ENCODE data around the gene XYLT1.
"Not testable (repeated sequence)": the region's sequence is repeated elsewhere in the genome, so short reads cannot be mapped to it uniquely, and the experiment has no call there.

Gene XYLT1

DNA sequence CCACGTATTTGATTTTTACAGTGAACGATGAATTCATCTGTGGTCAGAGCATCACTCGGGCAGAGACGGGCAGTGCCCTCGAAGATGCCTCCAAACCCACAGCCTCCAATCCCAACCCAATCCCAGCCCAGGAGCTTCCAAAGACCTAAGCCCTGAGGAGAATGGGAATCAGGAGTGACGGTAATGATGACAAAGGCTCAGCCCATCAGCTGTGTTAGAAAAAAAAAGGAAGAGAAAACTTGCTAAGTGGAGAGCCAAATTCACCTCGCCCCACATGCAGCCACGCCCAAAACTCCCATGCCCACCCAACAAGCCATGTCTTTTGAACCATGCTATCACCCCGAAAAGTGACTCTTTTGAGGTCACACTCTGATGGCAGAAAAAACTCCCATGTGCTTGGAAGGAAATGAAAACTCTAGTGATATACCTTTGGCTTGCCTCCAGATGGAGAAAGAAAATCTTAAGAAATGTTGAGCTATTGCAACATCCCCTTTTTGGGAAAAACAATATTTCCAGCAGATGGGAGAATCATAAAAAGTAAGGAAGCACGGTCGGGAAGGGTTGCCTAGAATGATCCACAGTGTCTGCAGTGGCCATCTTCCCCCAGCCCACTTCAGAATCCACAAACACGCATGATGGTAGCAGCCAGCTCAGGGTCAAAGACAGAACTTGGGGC is 37.7 kb downstream of the XYLT1 start:
- DNase-seq (ENCODE audit: insufficient read length, low spot score): no peak
- no peak for FAIRE-seq

DNA sequence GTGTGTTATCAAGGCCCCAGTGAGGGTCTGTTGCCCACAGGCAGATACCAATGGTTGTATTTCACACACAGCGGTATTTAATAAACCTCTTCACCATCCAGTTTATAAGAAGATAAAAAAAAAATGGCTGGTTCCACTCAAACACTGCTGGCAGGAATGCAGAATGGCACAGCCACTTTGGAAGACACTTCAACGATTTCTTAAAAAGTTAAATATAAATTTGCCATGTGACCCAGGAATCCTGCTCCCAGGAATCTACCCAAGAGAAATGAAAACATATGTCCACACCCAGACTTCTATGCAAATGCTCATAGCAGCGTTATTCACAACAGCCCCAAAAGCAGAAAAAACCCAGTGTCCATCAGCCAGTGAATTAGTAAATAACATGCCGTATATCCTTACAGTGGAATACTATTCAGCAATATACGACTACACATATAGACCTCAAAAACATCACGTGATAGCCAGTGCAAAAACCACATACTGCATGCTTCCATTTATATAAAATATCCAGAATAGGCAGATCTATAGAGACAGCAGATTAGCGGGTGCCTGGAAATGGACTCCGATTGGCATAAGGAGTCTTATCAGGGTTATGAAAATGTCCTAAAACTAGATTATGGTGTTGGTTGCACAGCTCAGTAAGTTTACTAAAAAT is 38.7 kb downstream of the XYLT1 start:
- no peak for DNase-seq (ENCODE audit: insufficient read length, low spot score)
- FAIRE-seq: no peak

DNA sequence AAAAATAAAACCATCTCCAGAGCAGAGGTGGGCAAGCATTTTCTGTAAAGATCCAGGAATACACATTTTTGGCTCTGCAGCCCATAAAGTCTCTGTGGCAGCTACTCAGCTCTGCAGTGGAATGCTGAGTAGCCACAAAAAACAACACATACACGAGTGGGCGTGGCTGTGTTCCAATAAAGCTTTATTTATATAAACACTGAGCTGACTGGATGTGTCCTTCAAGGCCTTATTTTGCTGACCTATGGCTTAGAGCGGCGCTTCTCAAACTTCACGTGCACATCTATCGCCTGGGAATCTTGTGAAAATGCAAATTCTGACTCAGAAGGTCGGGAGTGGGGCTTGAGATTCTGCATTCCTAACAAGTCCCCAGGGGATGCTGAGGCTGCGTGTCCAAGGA is 39.7 kb downstream of the XYLT1 start:
- DNase-seq (ENCODE audit: insufficient read length, low spot score): no peak
- no peak for FAIRE-seq

DNA sequence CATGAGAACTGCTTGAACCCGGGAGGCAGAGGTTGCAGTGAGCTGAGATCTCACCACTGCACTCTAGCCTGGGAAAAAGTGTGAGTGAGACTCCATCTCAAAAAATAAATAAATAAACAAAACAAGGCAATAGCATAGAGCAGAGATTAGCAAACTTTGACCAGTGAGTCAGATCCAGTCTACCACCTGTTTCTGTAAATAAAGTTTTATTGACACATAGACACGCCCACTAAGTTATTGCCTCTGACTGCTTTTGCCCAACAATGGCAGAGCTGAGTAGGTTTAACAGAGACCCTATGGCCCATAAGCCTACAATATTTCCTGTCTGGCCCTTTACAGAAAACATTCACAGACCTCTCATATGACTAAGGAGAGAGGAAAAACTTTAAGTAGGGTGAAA is 44.3 kb downstream of the XYLT1 start:
- DNase-seq (ENCODE audit: insufficient read length, low spot score): no peak
- no peak for FAIRE-seq

DNA sequence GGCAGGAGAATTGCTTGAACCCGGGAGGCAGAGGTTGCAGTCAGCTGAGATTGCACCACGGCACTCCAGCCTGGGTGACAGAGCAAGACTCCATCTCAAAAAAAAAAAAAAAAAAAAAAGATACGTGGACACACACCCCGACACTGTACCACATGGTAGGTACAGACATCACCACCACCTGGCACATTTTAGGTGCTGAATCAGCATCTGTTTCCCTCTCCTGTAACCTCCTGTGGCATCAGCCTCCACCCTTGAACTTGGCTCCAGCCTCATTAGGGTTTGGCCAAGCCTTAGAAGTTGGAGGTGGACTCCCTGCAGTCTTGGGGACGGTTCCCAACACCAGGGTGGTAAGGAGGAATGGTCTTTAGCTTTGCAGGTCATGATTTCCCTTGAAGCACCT is 46.0 kb downstream of the XYLT1 start:
- DNase-seq (ENCODE audit: insufficient read length, low spot score) (no peak), FAIRE-seq (no peak)

DNA sequence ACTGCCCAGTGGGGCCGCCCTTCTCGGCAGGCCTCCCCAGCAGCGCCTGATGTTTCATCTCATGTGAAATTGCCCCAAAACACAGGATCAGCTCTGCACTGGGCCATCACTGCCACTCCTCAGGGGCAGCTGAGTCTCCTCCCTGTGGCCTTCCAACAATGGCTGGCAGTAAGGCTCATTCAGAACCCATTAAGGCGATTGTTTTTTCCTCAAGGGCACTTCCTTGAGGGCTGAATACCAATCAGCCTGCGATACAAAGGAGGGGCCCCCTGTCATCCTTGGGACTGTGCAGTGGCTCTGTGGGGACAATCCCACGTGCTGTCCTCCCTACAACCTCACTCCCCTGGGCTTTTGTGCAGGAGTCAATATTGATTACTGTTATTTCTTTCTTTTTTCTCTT is 47.5 kb downstream of the XYLT1 start:
- DNase-seq (ENCODE audit: insufficient read length, low spot score) (no peak), FAIRE-seq (no peak)

DNA sequence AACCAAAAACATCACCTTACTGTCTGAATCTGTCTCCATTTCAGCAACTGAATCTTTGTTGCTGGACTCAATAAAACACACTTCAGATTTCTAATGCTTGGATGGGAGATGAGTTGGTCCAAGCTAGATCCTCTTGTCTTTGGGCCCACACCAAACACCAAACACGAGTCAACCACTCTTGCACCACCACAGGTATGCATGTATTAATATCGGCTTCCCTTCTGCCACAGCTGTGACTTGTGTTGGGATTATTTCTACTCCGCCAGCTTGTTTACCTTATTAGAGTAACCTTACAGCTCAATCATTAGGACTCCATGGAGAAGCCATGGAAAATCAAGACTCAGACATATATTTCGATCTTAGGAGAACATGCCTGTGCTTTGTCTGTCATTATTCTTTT is 49.9 kb downstream of the XYLT1 start:
- FAIRE-seq (no peak), DNase-seq (ENCODE audit: insufficient read length, low spot score) (no peak)

DNA sequence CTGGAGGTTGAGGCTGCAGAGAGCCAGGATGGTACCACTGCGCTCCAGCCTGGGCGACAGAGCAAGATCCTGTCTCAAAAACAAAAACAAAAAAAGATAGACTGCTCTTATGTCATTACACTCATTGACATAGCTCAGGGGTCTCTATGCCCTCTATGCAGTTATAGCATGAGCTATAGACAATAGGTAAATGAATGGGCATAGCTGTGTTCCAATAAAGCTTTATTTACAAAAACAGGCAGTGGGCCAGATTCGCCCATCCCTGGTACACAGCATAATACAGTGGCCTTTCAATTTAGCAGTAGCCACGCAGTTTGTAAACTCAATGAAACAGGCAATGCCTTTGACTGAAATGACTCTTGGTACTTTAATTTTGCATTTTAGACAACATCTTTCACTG is 51.5 kb downstream of the XYLT1 start:
- no peak for DNase-seq (ENCODE audit: insufficient read length, low spot score)
- no peak for FAIRE-seq

DNA sequence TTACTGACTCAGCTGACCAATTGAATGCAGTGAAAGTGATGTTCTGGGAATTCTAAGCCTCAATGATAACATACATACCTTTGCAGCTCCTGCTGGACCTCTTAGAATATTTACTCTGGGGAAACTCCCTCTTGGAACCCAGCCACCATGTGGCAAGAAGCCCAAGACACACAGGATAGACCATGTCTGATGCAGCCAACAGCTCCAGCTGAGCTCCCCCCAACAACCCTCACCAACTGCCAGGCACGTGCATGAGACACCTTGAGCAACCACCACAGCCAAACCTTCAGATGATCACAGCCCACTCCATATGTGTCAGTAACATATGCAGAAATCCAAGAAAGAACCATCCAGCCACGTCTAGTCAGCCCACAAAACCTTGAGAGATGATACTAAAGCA is 53.0 kb downstream of the XYLT1 start:
- DNase-seq (ENCODE audit: insufficient read length, low spot score) (no peak), FAIRE-seq (no peak)

DNA sequence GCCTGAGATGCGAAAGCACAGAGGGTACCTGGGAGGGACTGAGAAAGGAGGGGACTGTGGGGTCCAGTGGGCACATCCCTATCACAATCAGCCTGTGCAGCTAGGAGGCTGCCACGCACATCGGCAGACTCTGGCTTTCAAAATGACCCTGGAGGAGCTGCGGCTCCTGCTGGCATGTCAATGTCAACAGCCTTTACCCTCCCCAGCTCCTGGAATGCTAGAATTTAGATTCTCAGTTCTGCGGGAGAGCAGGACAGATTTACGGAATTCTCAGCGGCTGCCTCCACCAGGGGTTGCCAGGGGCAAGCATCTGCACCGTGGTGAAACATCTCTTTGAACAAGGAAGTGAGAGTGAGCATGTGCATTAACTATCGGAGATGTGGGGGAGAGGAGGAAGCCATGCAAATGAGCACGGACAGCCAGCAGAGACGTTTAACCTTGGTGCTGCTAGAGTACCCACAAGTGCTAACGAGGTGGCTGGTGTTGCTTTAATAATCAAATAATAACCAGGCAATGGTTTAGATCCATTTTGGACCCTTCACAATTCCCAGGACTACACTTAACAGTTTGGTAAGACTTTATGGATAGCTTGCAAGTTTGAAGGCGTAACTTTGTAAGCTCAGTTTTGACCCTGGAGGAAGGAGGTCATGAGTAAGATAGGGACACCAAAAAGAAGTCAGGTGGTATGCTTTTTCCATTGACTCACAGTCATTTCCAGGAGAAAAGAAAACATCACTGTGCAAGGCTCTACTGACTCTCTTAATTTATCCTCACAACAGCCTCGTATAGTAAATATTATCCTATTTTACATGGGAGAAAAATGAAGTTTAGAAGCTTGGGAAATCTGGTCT is 54.1 kb downstream of the XYLT1 start:
- peak; percentile 81 for DNase-seq (ENCODE audit: insufficient read length, low spot score)
- peak; percentile 98 for FAIRE-seq

DNA sequence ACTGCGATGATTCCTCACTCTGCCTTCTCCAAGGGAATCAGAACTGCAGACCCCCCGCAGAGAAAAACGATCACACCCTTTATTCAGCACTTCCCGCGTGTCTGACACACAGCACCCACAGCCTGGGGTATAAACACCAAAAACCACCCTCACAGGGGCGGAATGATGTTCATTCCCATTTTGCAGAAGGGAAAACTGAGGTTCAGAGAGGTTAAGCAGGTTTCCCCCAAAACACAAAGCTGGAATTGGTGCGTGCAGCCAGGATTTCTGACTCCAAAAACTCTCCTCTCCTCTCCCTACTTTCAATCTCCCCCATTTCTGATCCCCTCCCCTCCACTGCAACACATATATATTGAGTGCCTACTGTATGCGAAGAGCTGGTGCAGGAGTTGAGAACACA is 55.8 kb downstream of the XYLT1 start:
- no peak for FAIRE-seq

DNA sequence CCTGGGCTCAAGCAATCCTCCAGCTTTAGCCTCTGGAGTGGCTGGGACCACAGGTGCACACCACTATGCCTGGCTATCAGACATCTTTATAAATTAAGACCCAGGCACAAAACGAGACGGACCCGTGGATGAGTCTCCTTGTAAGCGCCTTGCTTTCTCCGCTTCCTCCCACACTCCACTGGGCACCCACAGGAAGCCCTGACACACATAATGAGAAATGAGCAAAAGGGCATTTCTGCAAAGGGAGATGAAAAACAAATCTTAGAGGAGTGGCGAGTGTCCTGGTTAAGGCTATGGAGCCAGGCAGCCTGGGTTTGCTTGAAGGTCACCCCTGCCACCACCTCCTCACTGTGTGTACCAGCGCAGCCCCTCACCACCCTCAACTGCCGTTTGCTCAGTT is 56.3 kb downstream of the XYLT1 start:
- FAIRE-seq: peak; percentile 75
- DNase-seq (ENCODE audit: insufficient read length, low spot score): no peak

More for the DNA sequence above, 55.8 kb downstream of the XYLT1 start:
- no peak for DNase-seq (ENCODE audit: insufficient read length, low spot score)

DNA sequence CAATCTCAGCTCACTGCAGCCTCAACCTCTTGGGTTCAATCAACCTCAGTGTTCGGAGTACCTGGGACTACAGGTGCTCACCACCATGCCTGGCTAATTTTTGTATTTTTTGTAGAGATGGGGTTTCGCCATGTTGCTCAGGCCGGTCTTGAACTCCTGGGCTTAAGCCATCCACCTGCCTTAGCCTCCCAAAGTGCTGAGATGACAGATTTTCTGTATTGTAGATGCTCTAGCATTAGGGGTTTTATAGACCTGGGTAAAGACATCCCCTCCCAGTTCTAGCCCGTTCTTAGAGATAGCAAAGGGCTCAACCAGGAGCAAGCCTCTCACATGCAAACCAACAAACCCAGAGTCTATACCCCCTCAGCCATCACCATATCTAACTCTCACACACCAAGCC is 57.3 kb downstream of the XYLT1 start:
- DNase-seq (ENCODE audit: insufficient read length, low spot score) (no peak), FAIRE-seq (no peak)

DNA sequence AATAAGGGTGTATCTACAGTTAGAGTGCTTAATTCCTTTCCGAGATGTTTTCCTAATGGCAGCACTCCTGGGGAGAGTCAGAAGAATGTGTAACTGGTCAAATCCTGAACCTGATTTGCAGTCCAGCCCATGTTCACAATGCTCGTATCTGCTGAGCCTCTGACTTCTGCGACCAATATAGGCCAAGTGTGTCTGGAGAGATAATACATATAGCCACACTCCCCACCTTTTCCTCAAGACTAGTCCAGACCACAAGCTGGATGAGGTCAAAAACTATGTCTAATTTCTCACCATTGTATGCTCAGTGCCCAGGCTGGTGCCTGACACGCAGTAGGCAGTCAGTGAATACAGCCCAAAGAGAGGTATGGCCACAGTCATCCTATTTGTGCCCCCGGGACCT is 58.0 kb downstream of the XYLT1 start:
- FAIRE-seq (no peak), DNase-seq (ENCODE audit: insufficient read length, low spot score) (no peak)

DNA sequence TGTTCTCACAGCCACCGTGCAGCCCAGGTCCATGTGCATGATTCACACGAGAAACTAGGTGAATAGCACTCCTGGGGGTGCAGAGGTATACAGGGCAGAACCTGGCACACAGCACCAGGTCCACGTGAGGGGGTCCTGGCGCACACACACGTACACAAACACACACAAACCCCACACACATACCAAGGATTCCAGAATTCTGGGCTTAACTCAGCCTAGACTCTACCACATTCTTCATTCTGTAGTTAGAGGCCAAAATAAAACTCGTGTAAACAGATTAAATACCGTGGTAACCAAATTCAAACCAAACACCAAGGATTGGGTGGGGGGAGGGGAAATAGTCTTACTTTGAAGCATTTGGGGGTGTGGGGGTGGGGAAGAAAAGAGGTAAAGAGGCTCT is 58.5 kb downstream of the XYLT1 start:
- FAIRE-seq (no peak), DNase-seq (ENCODE audit: insufficient read length, low spot score) (no peak)

DNA sequence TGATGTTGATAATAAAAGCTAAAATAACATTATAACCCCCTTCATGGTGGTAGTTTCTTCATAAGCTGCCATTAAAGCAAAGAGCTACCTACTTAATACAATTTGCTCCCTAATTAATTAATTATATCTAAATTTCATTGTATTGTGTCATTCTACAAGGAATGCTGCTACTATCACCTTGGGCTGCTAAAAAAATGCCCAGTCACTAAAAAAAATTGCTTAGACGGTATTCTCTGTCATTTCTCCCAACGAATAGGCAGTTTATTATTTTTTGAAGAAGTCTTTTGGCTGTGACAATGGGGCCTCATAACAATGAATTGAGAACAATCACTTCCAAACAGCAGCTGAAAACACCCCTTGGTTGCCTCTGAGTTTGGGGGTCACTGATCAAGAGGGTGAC is 59.5 kb downstream of the XYLT1 start:
- FAIRE-seq (no peak), DNase-seq (ENCODE audit: insufficient read length, low spot score) (no peak)

DNA sequence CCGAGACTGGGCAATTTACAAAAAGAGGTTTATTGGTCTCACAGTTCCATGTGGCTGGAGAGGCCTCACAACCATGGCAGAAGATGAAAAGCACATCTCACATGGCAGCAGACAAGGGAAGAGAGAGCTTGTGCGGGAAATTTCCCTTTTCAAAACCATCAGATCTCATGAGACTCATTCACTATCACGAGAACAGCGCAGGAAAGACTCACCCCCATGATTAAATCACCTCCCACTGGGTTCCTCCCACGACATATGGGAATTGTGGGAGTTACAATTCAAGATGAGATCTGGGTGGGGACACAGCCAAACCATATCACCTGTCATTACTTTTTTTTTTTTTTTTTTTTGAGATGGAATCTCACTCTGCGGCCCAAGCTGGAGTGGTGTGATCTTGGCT is 60.4 kb downstream of the XYLT1 start:
- not testable (repeated sequence) for DNase-seq (ENCODE audit: insufficient read length, low spot score); FAIRE-seq

DNA sequence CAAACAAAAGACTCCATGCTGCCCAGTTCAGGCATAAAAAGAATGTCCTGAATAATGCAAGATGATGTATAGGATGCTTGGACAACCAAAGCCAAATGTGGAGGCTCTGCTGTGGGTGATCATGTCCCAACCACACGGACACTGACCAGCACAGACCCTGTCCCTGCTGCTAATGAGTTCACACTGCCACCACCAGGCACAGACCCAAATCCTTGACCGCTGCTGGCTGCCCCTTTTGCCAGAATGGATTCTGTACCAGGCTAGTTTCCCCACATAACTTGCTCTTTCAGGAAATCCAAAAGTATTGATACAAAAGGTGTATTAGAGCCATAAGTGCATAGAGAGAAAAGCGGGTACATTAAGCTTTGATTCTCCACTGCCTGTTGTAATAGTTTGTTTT is 60.9 kb downstream of the XYLT1 start:
- FAIRE-seq (no peak), DNase-seq (ENCODE audit: insufficient read length, low spot score) (no peak)

DNA sequence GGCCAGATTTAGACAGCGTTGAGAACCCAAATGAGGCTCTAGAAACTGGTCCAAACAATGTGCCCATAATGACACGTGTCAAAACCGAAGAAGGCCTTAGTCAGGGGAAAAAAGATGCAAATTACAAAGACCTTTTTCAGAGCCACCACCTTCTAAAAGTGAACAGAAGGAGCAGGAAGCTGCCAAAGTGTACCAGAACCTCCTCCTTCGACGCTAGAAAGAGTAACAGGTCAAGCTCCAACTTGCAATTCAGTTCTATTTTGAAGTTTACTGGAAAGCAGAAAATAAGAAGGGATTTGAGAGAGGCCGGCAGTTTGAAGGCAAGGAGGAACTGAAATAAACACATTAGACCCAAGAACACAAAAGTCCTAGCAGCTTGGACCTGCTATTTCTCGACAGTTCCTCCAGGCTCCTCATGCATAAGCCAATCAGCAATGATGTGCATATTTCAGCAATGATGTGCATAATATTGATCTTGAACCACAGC is 61.8 kb downstream of the XYLT1 start:
- FAIRE-seq (peak; percentile 88), DNase-seq (ENCODE audit: insufficient read length, low spot score) (peak; percentile 39)

DNA sequence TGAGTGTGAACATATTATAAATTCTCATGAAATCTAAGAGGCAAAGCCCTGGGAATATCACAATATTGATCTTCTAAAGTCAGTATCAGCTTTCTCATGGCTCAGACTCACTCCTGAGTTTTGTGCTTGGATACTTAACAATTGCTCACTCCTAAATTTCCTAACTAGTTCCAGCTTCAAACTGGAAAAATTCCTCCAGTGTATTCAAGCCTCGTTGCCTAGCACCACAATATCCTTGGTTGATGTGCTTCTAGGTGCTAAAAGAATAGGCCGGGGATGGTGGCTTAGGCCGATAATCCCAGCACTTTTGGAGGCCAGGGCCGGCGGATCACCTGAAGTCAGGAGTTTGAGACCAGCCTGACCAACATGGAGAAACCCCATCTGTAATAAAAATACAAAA is 62.5 kb downstream of the XYLT1 start:
- no peak for FAIRE-seq

DNA sequence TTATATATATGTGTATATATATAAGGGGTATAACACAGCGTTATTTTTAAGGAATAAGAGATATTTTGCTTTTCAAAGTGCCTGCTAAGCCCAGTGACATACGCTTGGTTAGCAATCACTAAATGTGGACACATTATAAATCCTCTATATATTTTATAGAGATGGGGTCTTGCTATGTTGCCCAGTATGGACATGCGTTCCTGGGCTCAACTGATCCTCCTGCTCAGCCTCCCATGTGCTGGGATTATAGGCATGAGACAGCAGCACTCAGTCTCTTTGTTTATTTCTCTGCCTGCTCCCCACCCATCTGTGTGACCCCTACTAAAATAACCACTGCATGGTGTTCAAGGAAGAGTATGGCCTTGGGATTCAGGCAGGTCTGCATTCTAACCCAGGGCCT is 63.4 kb downstream of the XYLT1 start:
- no peak for FAIRE-seq
- no peak for DNase-seq (ENCODE audit: insufficient read length, low spot score)

More for the DNA sequence above, 62.5 kb downstream of the XYLT1 start:
- DNase-seq (ENCODE audit: insufficient read length, low spot score): no peak

Measured in GM19239 (cell line).